Renal cortical epithelial cell (primary cell): Measurements from ENCODE around the gene CCDC63. TPM values are rescaled to one million over a fixed set of nuclear protein-coding genes. Genes with fewer than 3 reads are reported as not detected.

Experiments used
- DNase-seq: peaks from one replicate; pipeline ENCODE4 v3.0.0-alpha.2; 2011; ENCODE audit warnings: low read depth
- total RNA-seq: library from RNA; depleted of rRNA; stranded (reverse); fragments of >200 nt; gene quantifications from 2 replicates; pipeline ENCODE4 v1.2.3, GENCODE V29; 2014

Gene CCDC63
- total RNA-seq, 1 donor from 2014 or later: not detected

- DNase-seq: no peak
Observed at GRCh38 chr12:110885152-110885840, 38.5 kb downstream of the CCDC63 start.

DNA sequence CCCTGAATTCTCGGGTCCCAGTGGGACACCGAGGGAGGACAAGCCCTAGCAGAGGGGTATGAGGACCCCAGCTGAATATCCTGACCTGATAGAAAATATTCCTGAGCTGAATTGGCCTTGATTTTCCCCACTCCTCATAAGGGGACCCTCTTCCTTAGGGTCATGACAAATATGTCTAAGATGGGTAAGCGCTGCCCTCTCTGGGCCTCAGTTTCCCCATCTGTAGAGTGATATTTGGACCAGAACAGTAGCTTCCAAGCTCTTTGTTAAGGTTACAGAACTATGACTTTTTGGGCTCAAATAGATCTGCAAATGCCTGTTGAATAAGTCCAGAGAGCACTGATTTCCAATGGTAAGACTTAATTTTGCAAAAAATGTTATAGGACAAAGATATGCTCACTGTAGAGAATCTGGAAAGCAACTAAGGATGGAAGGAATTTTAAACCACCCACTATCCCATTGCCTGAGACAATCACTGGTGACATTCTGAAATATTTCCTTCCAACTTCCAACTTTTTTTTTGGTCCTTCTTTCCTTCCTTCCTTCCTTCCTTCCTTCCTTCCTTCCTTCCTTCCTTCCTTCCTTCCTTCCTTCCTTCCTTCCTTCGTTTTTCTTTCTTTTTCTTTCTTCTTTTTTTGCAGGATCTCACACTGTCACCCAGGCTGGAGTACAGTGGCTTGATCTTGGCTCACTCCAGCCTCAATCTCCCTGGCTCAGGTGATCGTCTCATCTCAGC, 41.6 kb downstream of the CCDC63 start:
- DNase-seq: no peak

DNA sequence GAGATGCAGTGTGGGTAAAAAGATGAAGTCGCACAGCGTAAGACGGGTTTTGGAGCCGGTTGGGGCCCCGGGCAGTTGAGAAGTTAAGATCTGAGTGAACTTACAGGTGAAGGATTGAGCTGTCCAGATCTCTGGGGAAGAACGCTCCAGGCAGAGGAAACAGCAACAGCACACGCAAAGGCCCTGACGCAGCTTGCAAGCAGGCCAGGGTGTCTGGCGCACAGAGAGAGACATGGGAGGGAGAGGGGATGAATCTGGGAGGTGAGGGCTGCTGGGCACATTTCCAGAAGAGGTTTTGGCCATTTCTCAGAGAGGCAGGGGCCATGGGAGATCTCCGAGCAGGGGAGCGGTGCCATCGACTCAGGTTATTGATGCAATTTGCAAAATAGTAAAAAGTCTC, 42.6 kb downstream of the CCDC63 start:
- DNase-seq: no peak

- DNase-seq: no peak
Observed at GRCh38 chr12:110893956-110894355, 47.2 kb downstream of the CCDC63 start.

- DNase-seq: peak; percentile 12
Observed at GRCh38 chr12:110896559-110896958, 49.8 kb downstream of the CCDC63 start.

GRCh38 chr12:110901401-110901800, 54.6 kb downstream of the CCDC63 start:
- no peak for DNase-seq

DNA sequence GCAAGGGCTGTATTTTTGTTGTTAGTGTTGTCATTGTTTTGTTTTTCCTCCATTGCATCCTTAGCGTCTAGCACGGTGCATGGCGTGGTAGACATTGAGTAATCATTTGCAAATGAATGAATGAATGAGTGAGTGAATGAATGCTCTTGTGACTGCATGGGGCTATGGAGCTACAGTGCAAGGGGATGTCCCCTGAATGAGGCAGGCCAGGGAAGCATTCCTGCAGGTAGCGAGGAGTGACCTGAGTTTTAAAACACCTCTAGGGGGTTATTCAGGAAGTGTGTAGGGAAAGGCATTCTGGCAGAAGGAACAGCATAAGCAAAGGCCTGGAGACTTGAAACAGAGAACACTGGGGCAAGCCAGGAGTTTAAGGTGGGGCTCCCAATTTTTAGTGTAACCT, 56.7 kb downstream of the CCDC63 start:
- no peak for DNase-seq

DNA sequence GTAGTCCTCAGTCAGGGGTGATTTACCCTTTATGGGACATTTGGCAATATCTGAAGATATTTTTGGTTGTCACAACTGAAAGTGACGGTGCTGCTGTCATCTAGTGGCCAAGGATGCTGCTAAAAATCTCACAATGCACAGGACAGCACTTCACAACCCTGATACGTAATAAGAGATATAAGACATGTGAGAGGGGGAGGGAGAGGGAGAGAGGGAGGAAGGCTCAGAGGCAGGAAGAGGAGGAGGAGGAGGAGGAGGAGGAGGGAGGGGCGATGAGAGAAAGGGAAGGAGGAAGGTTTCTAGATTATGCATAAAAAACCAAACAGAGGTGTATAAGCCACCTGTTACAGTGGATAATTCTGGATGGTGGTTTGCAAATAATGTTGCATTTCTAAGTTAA, 59.3 kb downstream of the CCDC63 start:
- DNase-seq: no peak

GRCh38 chr12:110906516-110906915, 59.7 kb downstream of the CCDC63 start:
- DNase-seq: no peak

- no peak for DNase-seq
Observed at GRCh38 chr12:110906985-110907384, 60.2 kb downstream of the CCDC63 start.

DNA sequence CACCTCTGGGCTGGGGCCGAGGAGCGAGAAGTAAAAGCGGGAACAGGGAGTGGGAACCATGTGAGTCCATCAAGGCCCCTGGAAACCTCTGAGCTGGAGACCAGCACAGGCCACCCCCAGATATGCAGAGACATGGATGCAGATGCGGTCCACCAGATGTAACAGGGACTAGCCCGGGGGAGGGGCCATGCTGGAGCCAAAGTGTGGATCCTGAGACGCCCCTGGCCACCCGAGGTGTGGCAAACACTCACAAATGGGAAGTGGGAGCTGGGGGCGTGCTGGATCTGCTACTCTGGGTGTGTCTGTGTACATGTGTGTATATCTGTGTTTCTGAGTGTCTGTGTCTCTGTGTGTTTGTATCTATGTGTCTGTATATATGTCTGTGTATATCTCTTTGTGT, 60.8 kb downstream of the CCDC63 start:
- no peak for DNase-seq

- no peak for DNase-seq
Observed at GRCh38 chr12:110908377-110909152, 61.8 kb downstream of the CCDC63 start.

GRCh38 chr12:110912263-110912662, 65.5 kb downstream of the CCDC63 start:
- DNase-seq: no peak

DNA sequence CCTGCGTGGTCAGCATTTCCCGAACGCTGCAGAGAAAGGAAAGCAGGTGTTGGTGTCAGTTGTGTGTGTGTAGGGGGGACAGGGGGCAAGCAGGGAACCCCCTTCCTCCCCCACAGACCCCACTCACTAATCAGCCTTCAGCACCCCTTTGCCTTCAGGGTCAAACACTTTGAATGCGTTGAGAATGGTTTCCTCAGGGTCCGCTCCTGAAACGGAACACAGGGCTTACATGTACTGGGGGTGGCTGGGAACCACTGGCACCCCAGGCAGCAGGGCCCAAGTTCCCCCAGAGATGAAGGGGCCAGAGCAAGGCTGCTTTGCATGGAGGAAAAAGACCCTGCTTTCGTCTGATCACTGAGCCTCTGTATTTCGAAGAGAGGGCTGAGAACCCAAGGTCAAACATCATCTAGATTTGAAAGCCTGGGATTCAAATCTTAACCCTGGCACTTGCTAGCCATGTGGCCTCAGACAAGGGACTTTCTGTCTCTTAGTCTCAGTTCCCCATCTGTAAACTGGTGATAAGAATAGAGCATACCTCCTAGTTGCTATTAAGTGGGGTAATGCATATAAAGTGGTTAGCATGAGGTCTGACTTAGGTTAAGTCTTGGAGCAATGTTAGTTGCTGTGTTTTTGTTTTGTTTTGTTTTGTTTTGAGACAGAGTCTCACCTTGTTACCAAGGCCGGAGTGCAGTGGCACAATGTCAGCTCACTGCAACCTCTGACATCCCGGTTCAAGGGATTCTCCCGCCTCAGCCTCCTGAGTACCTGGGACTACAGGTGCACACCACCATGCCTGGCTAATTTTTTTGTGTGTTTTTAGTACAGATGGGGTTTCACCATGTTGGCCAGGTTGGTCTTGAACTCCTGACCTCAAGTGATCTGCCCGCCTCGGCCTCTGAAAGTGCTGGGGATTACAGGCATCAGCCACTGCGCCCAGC, 66.6 kb downstream of the CCDC63 start:
- DNase-seq: no peak

DNA sequence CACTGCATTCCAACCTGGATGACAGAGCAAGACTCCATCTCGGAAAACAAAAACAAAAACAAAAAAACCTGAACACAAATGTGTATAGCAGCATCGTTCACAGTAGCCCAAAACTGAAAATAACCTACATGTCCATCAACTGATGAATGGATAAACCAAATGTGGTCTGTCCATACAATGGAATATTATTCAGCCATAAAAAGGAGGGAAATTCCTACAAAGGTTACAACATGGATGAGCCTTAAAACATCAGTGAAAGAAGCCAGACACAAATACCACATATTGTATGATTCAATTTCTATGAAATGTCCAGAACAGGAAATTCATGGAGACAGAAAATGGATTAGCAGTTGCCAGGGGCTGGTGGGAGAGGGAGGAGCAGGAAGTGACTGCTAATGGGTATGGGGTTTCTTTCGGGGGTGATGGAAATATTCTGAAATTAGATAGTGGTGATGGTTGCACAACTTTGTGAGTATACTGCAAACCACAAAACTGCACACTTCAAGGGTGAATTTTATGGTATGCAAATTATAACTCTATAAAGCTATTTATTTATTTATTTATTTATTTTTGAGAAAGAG, 69.6 kb downstream of the CCDC63 start:
- DNase-seq: no peak

DNA sequence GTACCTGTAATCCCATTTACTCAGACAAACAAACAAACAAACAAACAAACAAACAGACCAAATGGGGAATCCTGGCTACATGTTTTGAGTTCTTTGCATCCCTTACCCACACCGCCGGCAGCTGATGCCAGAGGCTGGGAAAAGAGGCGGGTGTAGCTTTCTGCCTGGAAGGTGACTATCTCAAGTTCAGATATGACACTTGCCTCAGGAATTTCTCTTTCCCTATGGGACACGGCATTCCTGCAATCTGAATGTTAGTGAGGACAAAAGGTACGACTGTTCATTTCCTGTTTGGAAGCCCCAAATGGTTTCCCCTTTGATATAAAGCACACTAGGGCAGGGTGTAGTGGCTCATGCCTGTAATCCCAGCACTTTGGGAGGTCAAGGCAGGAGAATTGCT, 70.7 kb downstream of the CCDC63 start:
- peak; percentile 78 for DNase-seq

DNA sequence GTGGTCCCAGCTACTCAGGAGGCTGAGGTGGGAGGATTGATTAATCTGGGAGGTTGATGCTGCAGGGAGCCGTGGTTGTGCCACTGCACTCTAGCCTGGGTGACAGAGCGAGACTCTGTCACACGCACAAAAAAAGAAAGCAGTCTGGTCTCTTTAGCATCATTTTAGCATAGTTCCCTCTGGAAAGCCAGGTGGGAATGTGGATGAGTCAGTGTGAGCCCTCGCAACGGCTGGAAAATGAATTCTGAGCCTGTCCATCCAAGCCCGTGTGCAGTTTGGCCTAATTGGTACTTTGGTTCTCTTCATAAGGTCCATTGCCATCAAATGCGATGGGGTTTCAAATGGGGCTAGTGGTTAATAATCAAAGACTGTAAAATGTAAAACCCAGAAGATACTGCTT, 71.2 kb downstream of the CCDC63 start:
- no peak for DNase-seq

- no peak for DNase-seq
Observed at GRCh38 chr12:110919720-110920119, 72.9 kb downstream of the CCDC63 start.

DNA sequence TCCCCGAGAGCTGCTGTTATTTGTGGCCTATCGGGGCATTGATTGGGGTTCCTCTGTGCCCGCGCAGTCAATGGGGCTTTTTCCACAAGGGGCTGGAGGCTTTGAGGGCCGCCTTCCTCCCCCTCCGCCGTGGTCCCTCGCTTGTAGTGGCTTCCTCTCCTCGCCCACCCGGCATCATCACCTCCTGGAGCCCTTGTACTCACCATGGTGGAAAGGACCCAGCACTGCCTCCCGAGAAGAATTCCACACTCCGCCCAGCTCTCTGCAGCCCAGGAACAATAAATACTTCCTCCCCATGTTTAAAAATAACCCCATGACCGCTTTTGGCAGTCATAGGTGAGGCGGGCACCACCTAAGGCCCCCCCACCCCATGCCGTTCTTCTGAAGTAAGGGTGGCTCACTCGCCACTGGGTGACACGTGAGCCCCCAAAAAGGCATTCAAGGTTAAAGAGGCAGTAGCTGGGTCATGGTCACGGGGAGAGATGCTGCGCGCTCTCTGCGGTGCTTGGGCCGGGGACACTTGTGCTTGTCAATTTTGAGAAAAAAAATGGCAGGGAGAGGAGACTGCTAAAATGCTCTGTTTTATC, 73.6 kb downstream of the CCDC63 start, which contains the start of gene MYL2:
Gene MYL2 (minus strand): TSS at position 256 of the 587 bp plus-strand sequence. CDS start 50 bp downstream, at position 206.
- DNase-seq: no peak

- DNase-seq: no peak
Observed at GRCh38 chr12:110921262-110921661, 74.5 kb downstream of the CCDC63 start.

- DNase-seq: no peak
Observed at GRCh38 chr12:110922652-110923051, 75.9 kb downstream of the CCDC63 start.
